KOPT-K1 (cell line): ENCODE measurements around the gene GLRB.
"Not testable (repeated sequence)": the region's sequence is repeated elsewhere in the genome, so short reads cannot be mapped to it uniquely, and the experiment has no call there.

Source experiments
- H3K27ac ChIP-seq: fragments of 200-600 bp; sonication (generic); 2 replicates; pipeline ENCODE4 v1.5.1; 2016; ENCODE audit warnings: antibody characterized with exemption, mild to moderate bottlenecking, low read depth, low read length; ENCODE audit not compliant: poor library complexity, severe bottlenecking
- H3K36me3 ChIP-seq: fragments of 200-600 bp; sonication (generic); 2 replicates; pipeline ENCODE4 v1.5.1; 2017; ENCODE audit warnings: antibody characterized with exemption, mild to moderate bottlenecking, low read length, moderate library complexity; ENCODE audit not compliant: insufficient read depth
- H3K9me3 ChIP-seq: fragments of 200-600 bp; sonication (generic); 2 replicates; pipeline ENCODE4 v1.5.1; 2017; ENCODE audit warnings: antibody characterized with exemption, low read length, mild to moderate bottlenecking; ENCODE audit not compliant: insufficient read depth, poor library complexity, severe bottlenecking

The GLRB gene

DNA sequence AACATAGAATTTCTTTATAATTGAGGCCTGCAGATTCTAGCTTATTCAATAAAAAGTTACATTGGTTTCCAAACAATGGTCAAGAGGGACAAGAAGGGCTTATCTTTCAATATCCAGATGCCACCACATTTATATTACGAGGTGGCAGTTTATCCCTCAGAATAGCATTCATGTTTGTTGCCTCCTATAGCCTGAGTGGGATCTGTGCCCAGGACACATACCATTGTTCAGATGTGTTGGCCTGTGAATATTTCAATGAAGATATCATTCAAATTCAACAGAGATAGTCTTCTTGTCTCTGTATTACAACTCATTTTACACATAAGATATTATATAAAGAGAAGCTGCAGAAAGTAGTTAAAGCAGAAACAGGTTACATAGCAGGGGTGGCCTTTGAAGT, 20.5 kb downstream of the GLRB start:
- no peaks in the 10 kb centered on the region for H3K9me3 ChIP-seq
- H3K36me3 ChIP-seq = no peaks in the 10 kb centered on the region
- no peak overlapping the region for H3K27ac ChIP-seq

- no peaks in the 10 kb centered on the region for H3K9me3 ChIP-seq
- no peak overlapping the region for H3K27ac ChIP-seq
- no peaks in the 10 kb centered on the region for H3K36me3 ChIP-seq
These were observed 23.6 kb downstream of the GLRB start for GRCh38 chr4:157099506-157099905.

GRCh38 chr4:157104541-157104940, 28.6 kb downstream of the GLRB start:
- no peaks in the 10 kb centered on the region for H3K36me3 ChIP-seq

DNA sequence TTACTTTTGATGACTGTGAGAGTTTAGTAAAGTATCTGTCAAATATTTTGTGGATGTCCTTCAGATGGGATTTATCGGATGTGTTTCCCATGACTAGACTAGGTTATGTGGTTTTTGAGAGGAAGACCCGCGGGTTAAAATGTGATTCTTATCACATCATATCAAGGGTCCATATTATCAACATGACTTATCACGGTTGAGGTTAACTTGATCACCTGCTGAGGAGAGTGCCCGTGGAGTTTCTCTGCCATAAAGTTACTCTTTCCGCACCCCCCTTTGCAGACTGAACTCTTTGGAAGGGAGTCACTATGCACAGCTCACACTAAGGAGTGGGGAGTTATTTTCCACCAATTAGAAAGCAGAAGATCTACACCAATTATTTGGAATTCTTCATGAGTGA, 38.7 kb downstream of the GLRB start:
- Histone ChIP-seq H3K27ac (no peak overlapping the region), H3K9me3 (no peaks in the 10 kb centered on the region), H3K36me3 (no peaks in the 10 kb centered on the region)

More at GRCh38 chr4:157104541-157104940, 28.6 kb downstream of the GLRB start:
- H3K27ac ChIP-seq = no peak overlapping the region
- no peaks in the 10 kb centered on the region for H3K9me3 ChIP-seq

DNA sequence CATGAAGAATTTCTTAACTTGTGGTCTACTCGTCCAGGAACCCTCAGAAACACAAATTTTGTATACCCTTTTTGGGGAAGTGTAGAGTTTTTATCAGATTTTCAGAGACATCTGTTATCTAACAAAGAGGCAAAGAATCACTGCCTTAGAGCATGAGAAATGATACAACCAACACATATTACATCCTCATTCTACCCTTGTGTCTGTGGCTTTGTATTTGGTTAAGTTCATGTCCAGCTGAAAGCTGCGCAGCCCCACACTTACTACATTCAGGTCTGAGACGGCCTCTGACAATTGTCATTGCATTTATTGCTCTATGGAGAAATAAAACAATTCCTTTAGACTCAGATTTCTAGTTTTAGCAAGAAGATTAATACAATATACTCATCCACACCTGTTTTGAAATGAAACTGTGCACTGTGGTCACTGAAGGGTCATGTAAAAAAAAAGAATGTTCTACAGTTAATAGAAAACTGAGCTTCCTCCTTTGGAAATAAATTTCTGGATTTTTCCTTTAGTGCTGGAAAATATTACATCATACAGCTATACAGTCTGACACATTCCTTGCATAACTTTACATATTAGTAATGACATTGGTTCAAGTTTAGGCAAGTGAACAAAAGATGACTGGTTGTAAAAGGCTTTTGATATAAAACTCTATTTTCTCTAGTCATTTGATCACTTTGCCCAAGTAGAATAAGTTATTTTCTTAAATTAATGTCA, 39.8 kb downstream of the GLRB start:
- no peak overlapping the region for H3K27ac ChIP-seq
- no peaks in the 10 kb centered on the region for H3K9me3 ChIP-seq
- no peaks in the 10 kb centered on the region for H3K36me3 ChIP-seq

DNA sequence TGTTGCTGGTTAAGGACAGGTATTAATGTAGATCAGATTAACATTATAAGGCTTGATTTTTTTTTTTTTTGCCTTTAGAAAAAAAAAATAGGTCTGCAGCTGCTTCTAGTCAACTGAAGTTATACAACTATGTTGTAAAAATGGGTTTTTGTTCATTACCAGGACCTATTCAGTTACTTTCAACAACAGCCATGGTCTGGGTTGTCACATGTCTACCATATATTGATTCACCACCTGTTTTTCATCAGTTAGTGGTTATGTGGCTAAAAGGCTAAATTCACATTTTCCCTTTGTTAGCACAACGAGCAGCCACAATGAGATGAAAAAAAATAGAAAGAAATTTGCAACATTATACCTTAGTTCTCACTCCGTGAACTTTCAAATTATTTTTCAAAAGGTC, 45.5 kb downstream of the GLRB start:
- H3K36me3 ChIP-seq = no peaks in the 10 kb centered on the region
- H3K27ac ChIP-seq = no peak overlapping the region
- no peaks in the 10 kb centered on the region for H3K9me3 ChIP-seq

- Histone ChIP-seq H3K9me3 (no peaks in the 10 kb centered on the region), H3K27ac (no peak overlapping the region), H3K36me3 (no peaks in the 10 kb centered on the region)
These were observed 51.6 kb downstream of the GLRB start for GRCh38 chr4:157127571-157127970.

- H3K36me3 ChIP-seq = no peaks in the 10 kb centered on the region
- H3K9me3 ChIP-seq = no peaks in the 10 kb centered on the region
- no peak overlapping the region for H3K27ac ChIP-seq
These were observed 52.4 kb downstream of the GLRB start for GRCh38 chr4:157128395-157128794.

GRCh38 chr4:157141976-157142375, 66.0 kb downstream of the GLRB start:
- Histone ChIP-seq H3K27ac (no peak overlapping the region), H3K36me3 (no peaks in the 10 kb centered on the region), H3K9me3 (no peaks in the 10 kb centered on the region)

DNA sequence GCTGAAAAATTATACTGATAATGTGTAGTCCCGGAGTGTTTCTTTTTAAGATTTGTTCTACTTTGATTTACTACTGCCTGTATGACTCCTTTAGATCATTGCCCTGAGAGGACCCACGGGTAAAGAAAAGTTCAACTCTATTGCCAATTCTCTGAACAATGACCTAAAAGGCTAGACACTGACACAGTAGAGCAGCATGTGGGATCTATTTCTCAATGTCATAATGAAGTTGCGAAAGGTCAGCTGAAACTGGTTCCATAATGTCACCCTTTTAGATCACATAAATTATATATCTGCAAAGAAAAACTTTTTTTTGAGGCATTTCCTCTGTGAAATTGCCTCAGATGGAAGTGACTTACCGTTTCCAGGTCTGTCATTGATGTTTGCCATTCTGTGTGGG, 67.4 kb downstream of the GLRB start:
- Histone ChIP-seq H3K36me3 (no peaks in the 10 kb centered on the region), H3K27ac (no peak overlapping the region), H3K9me3 (no peaks in the 10 kb centered on the region)

- Histone ChIP-seq H3K9me3 (no peaks in the 10 kb centered on the region), H3K36me3 (no peaks in the 10 kb centered on the region), H3K27ac (no peak overlapping the region)
These were observed 75.8 kb downstream of the GLRB start for GRCh38 chr4:157151711-157152110.

- Histone ChIP-seq H3K27ac (no peak overlapping the region), H3K9me3 (no peaks in the 10 kb centered on the region), H3K36me3 (no peaks in the 10 kb centered on the region)
These were observed 90.1 kb downstream of the GLRB start for GRCh38 chr4:157165935-157166610.

DNA sequence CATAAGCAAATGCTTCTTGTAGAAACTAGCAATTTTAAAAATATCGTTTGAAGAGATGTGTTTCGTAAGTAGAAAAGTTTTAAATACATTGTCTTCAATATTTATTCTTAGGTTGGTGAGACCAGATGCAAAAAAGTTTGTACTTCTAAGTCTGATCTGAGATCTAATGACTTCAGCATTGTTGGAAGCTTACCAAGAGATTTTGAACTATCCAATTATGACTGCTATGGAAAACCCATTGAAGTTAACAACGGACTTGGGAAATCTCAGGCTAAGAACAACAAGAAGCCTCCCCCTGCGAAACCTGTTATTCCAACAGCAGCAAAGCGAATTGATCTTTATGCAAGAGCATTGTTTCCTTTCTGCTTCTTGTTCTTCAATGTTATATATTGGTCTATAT, 94.4 kb downstream of the GLRB start:
- no peaks in the 10 kb centered on the region for H3K36me3 ChIP-seq
- H3K9me3 ChIP-seq = no peaks in the 10 kb centered on the region
- H3K27ac ChIP-seq = no peak overlapping the region

DNA sequence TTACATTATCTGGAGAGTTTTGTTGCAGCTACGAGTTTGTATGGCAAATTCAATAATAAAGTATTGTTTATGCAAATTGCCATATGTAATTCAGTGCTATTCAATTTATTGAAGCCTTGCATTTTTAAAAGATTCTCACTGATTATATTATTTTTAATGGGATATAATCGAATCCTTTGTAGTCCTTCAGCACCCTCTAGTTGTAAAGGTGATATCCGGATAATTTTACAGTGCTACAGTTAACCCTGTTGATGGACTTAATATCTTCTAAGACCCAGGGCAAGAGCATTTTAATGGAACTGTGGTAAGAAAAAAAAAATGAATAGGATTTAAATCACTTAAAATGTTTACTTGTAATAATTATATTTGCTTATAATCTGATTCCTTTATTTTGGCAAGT, 96.1 kb downstream of the GLRB start:
- Histone ChIP-seq H3K9me3 (no peaks in the 10 kb centered on the region), H3K36me3 (no peaks in the 10 kb centered on the region), H3K27ac (no peak overlapping the region)

GRCh38 chr4:157180268-157180667, 104.3 kb downstream of the GLRB start:
- not testable (repeated sequence) for H3K27ac ChIP-seq, H3K9me3 ChIP-seq, H3K36me3 ChIP-seq

- H3K36me3 ChIP-seq = no peaks in the 10 kb centered on the region
- H3K9me3 ChIP-seq = no peaks in the 10 kb centered on the region
- H3K27ac ChIP-seq = no peak overlapping the region
These were observed 108.3 kb downstream of the GLRB start for GRCh38 chr4:157184300-157184699.
